ENCODE results near the gene SYNDIG1. TPM values are rescaled to one million over a fixed set of nuclear protein-coding genes. Genes with fewer than 3 reads are reported as not detected.

SYNDIG1 gene
- total RNA-seq, 6 experiments from 2014 or later = not detected

DNA sequence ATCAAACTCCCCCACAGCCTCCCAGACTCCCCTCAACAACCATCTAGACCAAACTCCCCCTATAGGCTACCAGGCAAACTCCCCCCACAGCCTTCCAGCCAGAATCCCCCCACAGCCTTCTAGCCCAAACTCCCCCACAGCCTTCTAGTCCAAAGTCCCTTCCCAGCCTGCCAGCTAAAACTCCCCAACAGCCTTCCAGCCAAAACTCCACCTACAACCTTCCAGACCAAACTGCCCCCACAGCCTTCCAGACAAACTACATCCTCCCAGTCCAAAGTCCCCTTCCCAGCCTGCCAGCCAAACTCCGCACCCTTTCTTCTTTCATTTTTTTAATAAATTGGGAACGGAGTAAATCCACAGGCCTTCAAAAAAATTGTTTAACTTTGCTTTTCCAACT, 37.4 kb upstream of the SYNDIG1 start:
- intact Hi-C loops (cut with DNase I) = no loop called here
- H3K27ac ChIP-seq = no peak overlapping the region
- H3K36me3 ChIP-seq = no peaks in the 10 kb centered on the region
- 18% methylated on average over 2 of the region's 2 CpGs for WGBS (ENCODE audit: insufficient coverage, low coverage, low lambda C conversion rate, missing lambda C conversion rate)
- no peak overlapping the region for H3K4me3 ChIP-seq
- no peak for DNase-seq
- H3K9me3 ChIP-seq = no peaks in the 10 kb centered on the region
- TF ChIP-seq POLR2A (IDR thresholded peaks at IDR 0.05) = no peak
- TF ChIP-seq CTCF (IDR thresholded peaks at IDR 0.05) = no peak
- H3K4me1 ChIP-seq = no peaks in the 10 kb centered on the region
- peak in 2 of 4 donors; percentile 85 to 97 for ATAC-seq
- H3K27me3 ChIP-seq = no peaks in the 10 kb centered on the region

DNA sequence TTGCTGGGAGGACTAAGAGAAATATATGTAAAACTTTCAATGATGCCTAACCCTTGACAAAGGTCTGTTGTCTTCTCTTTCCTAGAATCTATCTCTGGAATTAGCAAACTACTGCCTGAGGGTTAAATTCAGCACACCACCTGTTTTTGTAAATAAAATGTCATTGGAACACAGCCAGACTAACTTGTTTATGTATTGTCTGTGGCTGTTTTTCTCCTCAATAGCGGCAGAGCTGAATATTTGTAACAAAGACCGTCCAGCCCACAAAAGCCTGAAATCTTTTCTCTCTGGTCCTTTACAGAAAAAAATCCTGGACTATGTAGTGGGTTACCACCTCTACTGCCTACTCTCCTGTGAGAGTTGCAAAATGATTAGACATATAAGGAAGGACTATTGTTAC, 33.3 kb upstream of the SYNDIG1 start:
- no peak overlapping the region for H3K27ac ChIP-seq
- H3K4me3 ChIP-seq = no peak overlapping the region
- ATAC-seq (no peak), DNase-seq (no peak)
- no peaks in the 10 kb centered on the region for H3K27me3 ChIP-seq
- WGBS (ENCODE audit: insufficient coverage, low coverage, low lambda C conversion rate, missing lambda C conversion rate) = 45% methylated on average over 2 of the region's 2 CpGs
- intact Hi-C loops (cut with DNase I) = no loop called here
- H3K36me3 ChIP-seq = no peaks in the 10 kb centered on the region
- no peaks in the 10 kb centered on the region for H3K4me1 ChIP-seq
- no peaks in the 10 kb centered on the region for H3K9me3 ChIP-seq
- TF ChIP-seq CTCF (IDR thresholded peaks at IDR 0.05) (no peak), POLR2A (IDR thresholded peaks at IDR 0.05) (no peak)

DNA sequence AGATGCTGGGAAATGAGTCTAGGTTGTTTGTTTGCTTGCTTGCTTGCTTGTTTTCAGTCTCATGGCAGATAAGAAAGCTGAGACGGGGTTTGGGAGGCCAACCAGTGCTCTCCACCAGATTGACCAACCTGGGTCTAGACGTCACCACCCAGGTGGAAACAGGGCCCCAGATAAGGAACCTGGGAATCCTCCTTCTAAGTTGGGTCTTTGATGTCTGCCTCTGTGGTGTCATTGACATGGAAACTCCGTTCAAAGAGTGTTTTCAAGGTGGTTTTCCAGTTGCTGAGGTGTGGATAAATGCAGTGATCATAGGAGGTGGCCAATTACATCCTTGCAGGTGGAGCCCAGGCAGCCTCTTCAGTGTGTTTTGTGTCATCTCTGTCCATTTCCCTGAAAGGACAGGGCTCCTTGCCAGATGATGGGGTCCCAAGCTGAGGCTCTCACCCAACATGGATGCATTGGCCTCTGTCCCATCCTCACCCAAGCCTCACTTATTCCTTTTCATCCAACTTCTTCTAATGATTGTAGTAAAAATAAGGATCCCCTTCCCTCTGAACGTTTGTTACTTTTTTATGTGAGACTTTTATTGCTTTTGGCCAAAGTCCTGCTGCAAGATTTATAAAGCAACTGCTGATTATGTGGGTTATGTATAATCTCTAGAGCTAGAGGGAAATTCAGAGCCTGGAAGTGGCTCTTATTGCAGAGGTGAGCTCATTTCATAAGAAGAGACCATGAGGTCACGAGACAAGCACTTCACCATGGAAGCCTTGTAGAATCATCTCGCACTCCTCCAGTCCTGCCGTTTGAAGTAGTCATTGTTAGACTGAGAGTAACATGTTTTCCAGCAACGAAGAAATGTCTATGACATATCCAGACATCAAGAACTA, 32.0 kb upstream of the SYNDIG1 start:
- TF ChIP-seq POLR2A (IDR thresholded peaks at IDR 0.05) (no peak), CTCF (IDR thresholded peaks at IDR 0.05) (no peak)
- Histone ChIP-seq H3K4me1 (no peaks in the 10 kb centered on the region), H3K27me3 (no peaks in the 10 kb centered on the region), H3K9me3 (no peaks in the 10 kb centered on the region), H3K27ac (no peak overlapping the region), H3K36me3 (no peaks in the 10 kb centered on the region), H3K4me3 (no peak overlapping the region)
- intact Hi-C loops (cut with DNase I) = no loop called here
- ATAC-seq = no peak
- no peak for DNase-seq
- 46% methylated on average over 6 of the region's 8 CpGs for WGBS (ENCODE audit: insufficient coverage, low coverage, low lambda C conversion rate, missing lambda C conversion rate)

GRCh38 chr20:24438331-24438730, 31.1 kb upstream of the SYNDIG1 start:
- intact Hi-C loops (cut with DNase I) = no loop called here
- TF ChIP-seq POLR2A (IDR thresholded peaks at IDR 0.05) = no peak
- H3K27me3 ChIP-seq = no peaks in the 10 kb centered on the region
- no peak for ATAC-seq
- H3K36me3 ChIP-seq = no peaks in the 10 kb centered on the region
- H3K27ac ChIP-seq = no peak overlapping the region
- no peaks in the 10 kb centered on the region for H3K9me3 ChIP-seq
- 49% methylated on average over 2 of the region's 2 CpGs for WGBS (ENCODE audit: insufficient coverage, low coverage, low lambda C conversion rate, missing lambda C conversion rate)
- no peak overlapping the region for H3K4me3 ChIP-seq
- no peak for DNase-seq
- no peaks in the 10 kb centered on the region for H3K4me1 ChIP-seq

DNA sequence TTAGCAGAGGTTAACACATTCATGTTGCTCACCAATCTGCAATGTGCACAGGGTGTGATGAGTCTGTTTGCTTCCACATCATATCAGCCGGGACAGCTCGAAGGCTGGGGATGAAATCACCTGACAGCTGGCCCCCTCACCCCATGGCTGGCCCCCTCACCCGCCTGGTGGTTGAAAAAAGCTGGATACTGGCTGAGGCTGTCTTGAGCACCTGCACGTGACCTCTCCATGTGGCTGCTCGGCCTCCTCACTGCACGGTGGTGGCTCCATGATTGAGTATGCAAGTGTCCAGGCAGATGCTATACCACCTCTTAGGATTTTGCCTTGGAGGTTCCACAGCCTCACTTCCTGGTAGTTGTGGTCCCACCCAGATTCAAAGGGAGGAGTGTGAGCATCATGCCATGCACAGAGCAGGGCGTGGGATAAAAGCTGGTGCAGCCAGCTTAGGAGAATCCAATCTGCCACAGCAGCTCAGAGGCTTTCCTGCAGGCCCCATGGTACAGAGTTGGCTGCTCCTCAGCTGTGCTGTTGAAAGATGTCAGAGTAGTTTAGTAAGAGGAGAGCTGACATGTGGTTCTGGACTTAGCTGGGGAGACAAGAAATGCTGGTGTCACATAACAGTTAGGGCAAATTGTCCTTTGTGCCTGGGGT, 29.6 kb upstream of the SYNDIG1 start:
- ATAC-seq = no peak
- intact Hi-C loops (cut with DNase I) = no loop called here

More for the DNA sequence above, 29.6 kb upstream of the SYNDIG1 start:
- no peaks in the 10 kb centered on the region for H3K4me1 ChIP-seq
- WGBS (ENCODE audit: insufficient coverage, low coverage, low lambda C conversion rate, missing lambda C conversion rate) = no CpG with 5 or more reads among the region's 7 CpGs
- no peaks in the 10 kb centered on the region for H3K27me3 ChIP-seq
- DNase-seq = no peak
- H3K27ac ChIP-seq = no peak overlapping the region
- no peak overlapping the region for H3K4me3 ChIP-seq
- no peak for TF ChIP-seq POLR2A (IDR thresholded peaks at IDR 0.05)
- TF ChIP-seq CTCF (IDR thresholded peaks at IDR 0.05) = no peak
- H3K36me3 ChIP-seq = no peaks in the 10 kb centered on the region
- H3K9me3 ChIP-seq = no peaks in the 10 kb centered on the region
